Endothelial cell of umbilical vein (primary cell): ENCODE results near the gene CDHR1. TPM values are rescaled to one million over a fixed set of nuclear protein-coding genes. Genes with fewer than 3 reads are reported as not detected.

ENCODE experiments used
- BruUV-seq: library from RNA; stranded (reverse); fragments of 400-500 nt; replicated peaks from 2 replicates; lab custom pipeline; 2021; lab: Mats Ljungman, UMichigan
- CTCF ChIA-PET: fragments of 300-600, 350-600 bp; sonication (Branson Sonifier 250); formaldehyde crosslinking; loops from one replicate; lab custom pipeline; 2021; ENCODE audit warnings: antibody characterized with exemption, inconsistent platforms; lab: Charles Lee
- POLR2A ChIA-PET: fragments of 300-600, 350-600 bp; sonication (Branson Sonifier 250); formaldehyde crosslinking; loops from one replicate; lab custom pipeline; 2021; ENCODE audit warnings: antibody characterized with exemption, inconsistent platforms; lab: Charles Lee
- DNase-seq: peaks from one replicate; pipeline ENCODE4 v3.0.0-alpha.2; 2011; ENCODE audit warnings: low read depth, low spot score
- FAIRE-seq: peaks from 2 replicates; lab custom pipeline; 2011; peaks lifted over from hg19 to GRCh38; lab: Jason Lieb, UNC
- H2AFZ ChIP-seq: 2 replicates; pipeline ENCODE4 v1.6.0; 2012; ENCODE audit warnings: low read depth, low read length, control low read depth, inconsistent platforms
- H3K27ac ChIP-seq: 2 replicates; pipeline ENCODE4 v1.5.1; 2011; ENCODE audit warnings: low read depth, mild to moderate bottlenecking, control low read depth, low read length, moderate library complexity; ENCODE audit not compliant: insufficient read depth
- H3K27me3 ChIP-seq, 2 experiments: 2 replicates each; pipeline versions ENCODE4 v1.6.0 to v1.6.1; 2011; ENCODE audit warnings: low read length in 2 of 2, mixed read lengths in 1 of 2; ENCODE audit not compliant: control insufficient read depth in 2 of 2, insufficient read depth in 2 of 2
- H3K36me3 ChIP-seq, 2 experiments: 2 replicates in 1 of 2; 3 replicates in 1 of 2; pipeline ENCODE4 v1.5.1; 2011; ENCODE audit warnings: low read length in 2 of 2, mild to moderate bottlenecking in 1 of 2, moderate library complexity in 1 of 2; ENCODE audit not compliant: control insufficient read depth in 2 of 2, insufficient read depth in 2 of 2; ENCODE audit errors: extremely low read depth in 1 of 2
- H3K4me1 ChIP-seq: 3 replicates; pipeline ENCODE4 v1.5.1; 2011; ENCODE audit warnings: mild to moderate bottlenecking, low read length; ENCODE audit not compliant: control insufficient read depth, insufficient read depth; ENCODE audit errors: extremely low read depth
- H3K4me2 ChIP-seq: 2 replicates; pipeline ENCODE4 v1.6.1; 2011; ENCODE audit warnings: low read length, control low read depth, mixed read lengths; ENCODE audit not compliant: insufficient read depth
- H3K4me3 ChIP-seq, 3 experiments: fragments of 200-600 bp in 1 of 3; sonication (generic), shearing (Covaris generic) in 1 of 3; replicated peaks in 1 of 3; 2 replicates each; pipeline ENCODE4 v1.5.1; 2011 to 2016; ENCODE audit warnings: control low read depth in 3 of 3, low read length in 3 of 3, mild to moderate bottlenecking in 2 of 3, inconsistent platforms in 1 of 3, low read depth in 1 of 3, moderate library complexity in 1 of 3; ENCODE audit not compliant: insufficient read depth in 1 of 3
- H3K79me2 ChIP-seq: 2 replicates; pipeline ENCODE4 v1.6.0; 2012; ENCODE audit warnings: low read length, inconsistent platforms; ENCODE audit not compliant: control insufficient read depth, insufficient read depth
- H3K9ac ChIP-seq: replicated peaks from 2 replicates; pipeline ENCODE3; 2011; ENCODE audit warnings: low read length, control low read depth; ENCODE audit not compliant: insufficient read depth; ENCODE audit errors: extremely low read depth
- H3K9me1 ChIP-seq: replicated peaks from 3 replicates; pipeline ENCODE4 v1.6.0; 2011; ENCODE audit warnings: mild to moderate bottlenecking, low read length; ENCODE audit not compliant: control insufficient read depth, insufficient read depth; ENCODE audit errors: extremely low read depth
- H3K9me3 ChIP-seq: replicated peaks from 2 replicates; pipeline ENCODE4 v1.5.1; 2012; ENCODE audit warnings: low read length, inconsistent platforms; ENCODE audit not compliant: control insufficient read depth, insufficient read depth
- H4K20me1 ChIP-seq: replicated peaks from 2 replicates; pipeline ENCODE3; 2011; ENCODE audit warnings: mild to moderate bottlenecking, low read length; ENCODE audit not compliant: control insufficient read depth, insufficient read depth; ENCODE audit errors: extremely low read depth
- CTCF ChIP-seq, 2 donors: IDR thresholded peaks; 1 replicate in 1 of 2; 2 replicates in 1 of 2; pipeline ENCODE4 v1.5.1; 2011; ENCODE audit warnings: low read length in 2 of 2, mild to moderate bottlenecking in 2 of 2, moderate library complexity in 2 of 2, control low read depth in 1 of 2, inconsistent platforms in 1 of 2, low read depth in 1 of 2; ENCODE audit not compliant: insufficient read depth in 1 of 2; ENCODE audit errors: extremely low read depth in 1 of 2
- EZH2 ChIP-seq: IDR thresholded peaks from 2 replicates; pipeline ENCODE4 v1.6.1; 2012; ENCODE audit warnings: borderline replicate concordance, low read depth, mild to moderate bottlenecking, moderate library complexity, low read length, inconsistent platforms; ENCODE audit not compliant: severe bottlenecking
- FOS ChIP-seq: IDR thresholded peaks from 2 replicates; pipeline ENCODE4 v1.6.1; 2011; ENCODE audit warnings: mild to moderate bottlenecking, low read length, moderate library complexity, borderline replicate concordance; ENCODE audit not compliant: insufficient read depth
- GATA2 ChIP-seq: IDR thresholded peaks from 2 replicates; pipeline ENCODE4 v1.7.0; 2011; ENCODE audit warnings: low read depth, mild to moderate bottlenecking, moderate library complexity, mixed read lengths, low read length; ENCODE audit not compliant: insufficient read length, insufficient read depth
- JUN ChIP-seq: IDR thresholded peaks from 2 replicates; pipeline ENCODE4 v1.6.1; 2011; ENCODE audit warnings: borderline replicate concordance, low read depth; ENCODE audit not compliant: insufficient read length, insufficient read depth
- MAX ChIP-seq: IDR thresholded peaks from 2 replicates; pipeline ENCODE4 v1.6.1; 2011; ENCODE audit not compliant: insufficient read depth, insufficient read length
- MYC ChIP-seq: IDR thresholded peaks from one replicate; pipeline ENCODE4 v1.6.1; 2011; ENCODE audit warnings: mild to moderate bottlenecking, low read depth, low read length
- POLR2A ChIP-seq: IDR thresholded peaks from 2 replicates; pipeline ENCODE4 v1.6.1; 2012; ENCODE audit warnings: low read depth, mild to moderate bottlenecking, control low read depth, low read length
- POLR2AphosphoS5 ChIP-seq: IDR thresholded peaks from 2 replicates; pipeline ENCODE4 v1.6.1; 2012; ENCODE audit warnings: low read depth, mild to moderate bottlenecking, control low read depth, low read length, moderate library complexity; ENCODE audit not compliant: insufficient read depth
- dilution Hi-C: fragments of 300-500 bp; cut with MboI; formaldehyde crosslinking; loops from one replicate; pipeline ENCODE4 v1.15.0; 2019; ENCODE audit warnings: low sequenced_read_pairs; ENCODE audit not compliant: extremely low pct_ligation_motif_present
- intact Hi-C: fragments of 100-400 bp; cut with micrococcal nuclease; formaldehyde crosslinking; loops from one replicate; pipeline ENCODE4 v1.10.0; 2022
- polyA plus RNA-seq, 4 experiments: library from polyadenylated mRNA; depleted of rRNA in 3 of 4; stranded (reverse) in 3 of 4; unstranded in 1 of 4; fragments of >200 nt; gene quantifications; 2 replicates each; pipeline versions ENCODE4 v1.2.1 to v1.2.3, GENCODE V29; 2011 to 2012; ENCODE audit warnings: missing spikeins in 1 of 4
- total RNA-seq: library from RNA; stranded (reverse); gene quantifications from 2 replicates; pipeline ENCODE4 v1.2.3, GENCODE V29; 2021

Gene CDHR1
- total and polyA plus RNA-seq, 2 donors (not counting 3 experiments of a cell fraction or from before 2014, with no cell fraction given): 0.11 to 0.53 TPM

GRCh38 chr10:84214046-84214572 lies 19.8 kb downstream of the CDHR1 start:
- Histone ChIP-seq H3K4me1 (no peaks in the 10 kb centered on the region), H3K4me2 (no peak overlapping the region), H2AFZ (no peak overlapping the region), H3K27me3 (peaks cover 0 to under 1% of the 10 kb centered on the region in 2 experiments), H3K9me1 (no peaks in the 10 kb centered on the region), H3K9me3 (no peaks in the 10 kb centered on the region), H4K20me1 (no peaks in the 10 kb centered on the region), H3K27ac (no peak overlapping the region), H3K9ac (no peak overlapping the region), H3K36me3 (no peaks in the 10 kb centered on the region), H3K79me2 (no peaks in the 10 kb centered on the region), H3K4me3 (no peak overlapping the region)
- ChIA-PET POLR2A (no interaction called here), CTCF (interaction anchor here (0.6 to 1.7 kb wide), 4 partner anchors 13 to 66 kb away, joined by 3 to 6 read pairs (median 4); no protein-coding TSS in a partner anchor)
- no peak for TF ChIP-seq FOS
- no peak for TF ChIP-seq POLR2A
- TF ChIP-seq MYC: no peak
- TF ChIP-seq JUN: no peak
- TF ChIP-seq MAX: no peak
- no peak for TF ChIP-seq CTCF (IDR thresholded peaks at IDR 0.05; ENCODE audit: extremely low read depth in 1 of 2, insufficient read depth in 1 of 2, low read depth in 1 of 2, low read length in 2 of 2)
- no peak for TF ChIP-seq EZH2
- no peak for TF ChIP-seq GATA2
- no peak for TF ChIP-seq POLR2AphosphoS5
- intact Hi-C loops (no loop called here), dilution Hi-C loops (no loop called here)
- no TSS peak for BruUV-seq
- DNase-seq (no peak), FAIRE-seq (no peak)
